IPS-18a (cell line): ENCODE data around the gene MRNIP.
A peak's percentile ranks its signal among the peaks of the same experiment; 100 is the strongest.

Source experiments
- H3K27ac ChIP-seq: one replicate; pipeline ENCODE4 v1.5.1; 2013; ENCODE audit warnings: low read length
- H3K27me3 ChIP-seq: one replicate; pipeline ENCODE4 v1.6.1; 2013; ENCODE audit warnings: mild to moderate bottlenecking, low read length; ENCODE audit not compliant: control insufficient read depth, insufficient read depth
- H3K36me3 ChIP-seq: one replicate; pipeline ENCODE4 v1.6.1; 2013; ENCODE audit warnings: low read depth, low read length; ENCODE audit not compliant: control insufficient read depth
- H3K4me1 ChIP-seq: one replicate; pipeline ENCODE4 v1.6.1; 2013; ENCODE audit warnings: low read depth, low read length; ENCODE audit not compliant: control insufficient read depth
- H3K4me3 ChIP-seq: one replicate; pipeline ENCODE4 v1.5.1; 2013; ENCODE audit warnings: low read length
- H3K9ac ChIP-seq: one replicate; pipeline ENCODE4 v1.6.1; 2013; ENCODE audit warnings: mild to moderate bottlenecking, low read length, moderate library complexity
- H3K9me3 ChIP-seq: one replicate; pipeline ENCODE4 v1.6.1; 2013; ENCODE audit warnings: low read depth, low read length; ENCODE audit not compliant: control insufficient read depth

The MRNIP gene

GRCh38 chr5:179858586-179859427 is at the start of gene MRNIP:
Gene MRNIP (minus strand): TSS chr5:179858817. CDS start chr5:179858796, 21 bp downstream.
- peak within 1 kb of the TSS; percentile 89 for H3K4me3 ChIP-seq
- peak within 1 kb of the TSS; percentile 66 for H3K9ac ChIP-seq
- H3K36me3 ChIP-seq: peaks cover 5% of the 10 kb centered on the region
- peaks cover 5% of the 10 kb centered on the region for H3K4me1 ChIP-seq
- H3K9me3 ChIP-seq: no peaks in the 10 kb centered on the region
- no peak within 1 kb of the TSS for H3K27ac ChIP-seq
- peaks cover 6% of the 10 kb centered on the region for H3K27me3 ChIP-seq

GRCh38 chr5:179907556-179908324 is 49.1 kb upstream of the MRNIP start, which contains the start of gene TBC1D9B:
Gene TBC1D9B (minus strand): TSS chr5:179907897. CDS start chr5:179907821, 76 bp downstream.
- Histone ChIP-seq H3K36me3 (peaks cover 6% of the 10 kb centered on the region), H3K9me3 (no peaks in the 10 kb centered on the region), H3K9ac (peak within 1 kb of the TSS; percentile 58), H3K27ac (no peak within 1 kb of the TSS), H3K27me3 (no peaks in the 10 kb centered on the region), H3K4me1 (no peaks in the 10 kb centered on the region), H3K4me3 (peak within 1 kb of the TSS; percentile 66)

- peak overlapping the region; percentile 66 for H3K4me3 ChIP-seq
Observed at GRCh38 chr5:179906795-179907555, 48.4 kb upstream of the MRNIP start.

GRCh38 chr5:179906294-179906794 is 47.7 kb upstream of the MRNIP start:
- no peak overlapping the region for H3K27ac ChIP-seq
- peak overlapping the region; percentile 66 for H3K4me3 ChIP-seq
- peak overlapping the region; percentile 58 for H3K9ac ChIP-seq
- peaks cover 6% of the 10 kb centered on the region for H3K36me3 ChIP-seq
- H3K27me3 ChIP-seq: no peaks in the 10 kb centered on the region
- no peaks in the 10 kb centered on the region for H3K4me1 ChIP-seq
- H3K9me3 ChIP-seq: no peaks in the 10 kb centered on the region

More at GRCh38 chr5:179906795-179907555, 48.4 kb upstream of the MRNIP start:
- Histone ChIP-seq H3K27ac (no peak overlapping the region), H3K36me3 (peaks cover 6% of the 10 kb centered on the region), H3K4me1 (no peaks in the 10 kb centered on the region), H3K9me3 (no peaks in the 10 kb centered on the region), H3K9ac (peak overlapping the region; percentile 58), H3K27me3 (no peaks in the 10 kb centered on the region)

- Histone ChIP-seq H3K9me3 (no peaks in the 10 kb centered on the region), H3K4me1 (no peaks in the 10 kb centered on the region), H3K36me3 (peaks cover 6% of the 10 kb centered on the region), H3K9ac (no peak overlapping the region), H3K27me3 (no peaks in the 10 kb centered on the region), H3K27ac (no peak overlapping the region), H3K4me3 (no peak overlapping the region)
Observed at GRCh38 chr5:179905161-179905560, 46.5 kb upstream of the MRNIP start.

GRCh38 chr5:179904463-179905160 is 46.0 kb upstream of the MRNIP start:
- H3K36me3 ChIP-seq: peaks cover 6% of the 10 kb centered on the region
- no peaks in the 10 kb centered on the region for H3K9me3 ChIP-seq
- H3K9ac ChIP-seq: no peak overlapping the region
- H3K4me1 ChIP-seq: no peaks in the 10 kb centered on the region
- no peak overlapping the region for H3K4me3 ChIP-seq
- H3K27ac ChIP-seq: no peak overlapping the region
- no peaks in the 10 kb centered on the region for H3K27me3 ChIP-seq

GRCh38 chr5:179902763-179903158 is 44.1 kb upstream of the MRNIP start:
- Histone ChIP-seq H3K9me3 (no peaks in the 10 kb centered on the region), H3K9ac (no peak overlapping the region), H3K4me1 (no peaks in the 10 kb centered on the region), H3K4me3 (no peak overlapping the region), H3K27ac (no peak overlapping the region), H3K27me3 (no peaks in the 10 kb centered on the region), H3K36me3 (peaks cover 13% of the 10 kb centered on the region)

- no peaks in the 10 kb centered on the region for H3K27me3 ChIP-seq
- H3K27ac ChIP-seq: no peak overlapping the region
- H3K9me3 ChIP-seq: no peaks in the 10 kb centered on the region
- H3K9ac ChIP-seq: no peak overlapping the region
- H3K4me1 ChIP-seq: no peaks in the 10 kb centered on the region
- no peak overlapping the region for H3K4me3 ChIP-seq
- peaks cover 17% of the 10 kb centered on the region for H3K36me3 ChIP-seq
Observed at GRCh38 chr5:179901915-179902762, 43.5 kb upstream of the MRNIP start.

GRCh38 chr5:179901462-179901861 is 42.8 kb upstream of the MRNIP start:
- Histone ChIP-seq H3K9ac (no peak overlapping the region), H3K27me3 (no peaks in the 10 kb centered on the region), H3K4me1 (no peaks in the 10 kb centered on the region), H3K36me3 (peaks cover 17% of the 10 kb centered on the region), H3K9me3 (no peaks in the 10 kb centered on the region), H3K4me3 (no peak overlapping the region), H3K27ac (no peak overlapping the region)

GRCh38 chr5:179900711-179901110 is 42.1 kb upstream of the MRNIP start:
- H3K9ac ChIP-seq: no peak overlapping the region
- H3K9me3 ChIP-seq: no peaks in the 10 kb centered on the region
- no peak overlapping the region for H3K4me3 ChIP-seq
- H3K4me1 ChIP-seq: no peaks in the 10 kb centered on the region
- H3K27ac ChIP-seq: no peak overlapping the region
- no peaks in the 10 kb centered on the region for H3K27me3 ChIP-seq
- peaks cover 17% of the 10 kb centered on the region for H3K36me3 ChIP-seq
